ENCODE measurements around the gene SPINT3.

SPINT3 gene

GRCh38 chr20:45510242-45510862, 5.1 kb downstream of the SPINT3 start:
- Mint-ChIP-seq H3K4me1 (ENCODE audit: low read depth) (peaks cover 3% of the 10 kb centered on the region), H3K36me3 (no peaks in the 10 kb centered on the region), H3K27ac (no peak overlapping the region), H3K4me3 (no peak overlapping the region), H3K27me3 (peaks cover 20% of the 10 kb centered on the region), H3K9me3 (ENCODE audit: low read depth) (no peaks in the 10 kb centered on the region)

- no peak overlapping the region for H3K4me3 Mint-ChIP-seq
- H3K27ac Mint-ChIP-seq = no peak overlapping the region
- H3K27me3 Mint-ChIP-seq = peaks cover 20% of the 10 kb centered on the region
- no peaks in the 10 kb centered on the region for H3K36me3 Mint-ChIP-seq
- no peaks in the 10 kb centered on the region for H3K9me3 Mint-ChIP-seq (ENCODE audit: low read depth)
- H3K4me1 Mint-ChIP-seq (ENCODE audit: low read depth) = peaks cover 3% of the 10 kb centered on the region
Observed at GRCh38 chr20:45509091-45509490, 6.3 kb downstream of the SPINT3 start.

- H3K27me3 Mint-ChIP-seq = peaks cover 20% of the 10 kb centered on the region
- no peak overlapping the region for H3K4me3 Mint-ChIP-seq
- H3K4me1 Mint-ChIP-seq (ENCODE audit: low read depth) = peaks cover 3% of the 10 kb centered on the region
- no peak overlapping the region for H3K27ac Mint-ChIP-seq
- H3K36me3 Mint-ChIP-seq = no peaks in the 10 kb centered on the region
- H3K9me3 Mint-ChIP-seq (ENCODE audit: low read depth) = no peaks in the 10 kb centered on the region
Observed at GRCh38 chr20:45508068-45508886, 7.1 kb downstream of the SPINT3 start.

- Mint-ChIP-seq H3K4me1 (ENCODE audit: low read depth) (peaks cover 3% of the 10 kb centered on the region), H3K4me3 (no peak overlapping the region), H3K9me3 (ENCODE audit: low read depth) (no peaks in the 10 kb centered on the region), H3K36me3 (no peaks in the 10 kb centered on the region), H3K27ac (no peak overlapping the region), H3K27me3 (peaks cover 22% of the 10 kb centered on the region)
Observed at GRCh38 chr20:45507011-45507820, 8.2 kb downstream of the SPINT3 start.

- peaks cover 3% of the 10 kb centered on the region for H3K4me1 Mint-ChIP-seq (ENCODE audit: low read depth)
- H3K27me3 Mint-ChIP-seq = peaks cover 25% of the 10 kb centered on the region
- H3K9me3 Mint-ChIP-seq (ENCODE audit: low read depth) = no peaks in the 10 kb centered on the region
- no peak overlapping the region for H3K4me3 Mint-ChIP-seq
- H3K36me3 Mint-ChIP-seq = no peaks in the 10 kb centered on the region
- no peak overlapping the region for H3K27ac Mint-ChIP-seq
Observed at GRCh38 chr20:45506398-45506797, 9.0 kb downstream of the SPINT3 start.

GRCh38 chr20:45503403-45503802, 12.0 kb downstream of the SPINT3 start:
- Mint-ChIP-seq H3K27me3 (peaks cover 25% of the 10 kb centered on the region), H3K4me1 (ENCODE audit: low read depth) (peaks cover 3% of the 10 kb centered on the region), H3K36me3 (no peaks in the 10 kb centered on the region), H3K4me3 (no peak overlapping the region), H3K9me3 (ENCODE audit: low read depth) (no peaks in the 10 kb centered on the region), H3K27ac (no peak overlapping the region)

GRCh38 chr20:45502561-45502960, 12.9 kb downstream of the SPINT3 start:
- H3K4me3 Mint-ChIP-seq = no peak overlapping the region
- no peaks in the 10 kb centered on the region for H3K36me3 Mint-ChIP-seq
- no peak overlapping the region for H3K27ac Mint-ChIP-seq
- no peaks in the 10 kb centered on the region for H3K9me3 Mint-ChIP-seq (ENCODE audit: low read depth)
- H3K4me1 Mint-ChIP-seq (ENCODE audit: low read depth) = peaks cover 3% of the 10 kb centered on the region
- H3K27me3 Mint-ChIP-seq = peaks cover 24% of the 10 kb centered on the region

GRCh38 chr20:45501600-45501999, 13.8 kb downstream of the SPINT3 start:
- Mint-ChIP-seq H3K27me3 (peaks cover 20% of the 10 kb centered on the region), H3K4me3 (no peak overlapping the region), H3K4me1 (ENCODE audit: low read depth) (no peaks in the 10 kb centered on the region), H3K27ac (no peak overlapping the region), H3K36me3 (no peaks in the 10 kb centered on the region), H3K9me3 (ENCODE audit: low read depth) (no peaks in the 10 kb centered on the region)

GRCh38 chr20:45500022-45500421, 15.4 kb downstream of the SPINT3 start:
- Mint-ChIP-seq H3K27ac (no peak overlapping the region), H3K4me3 (no peak overlapping the region), H3K36me3 (no peaks in the 10 kb centered on the region), H3K4me1 (ENCODE audit: low read depth) (no peaks in the 10 kb centered on the region), H3K9me3 (ENCODE audit: low read depth) (no peaks in the 10 kb centered on the region), H3K27me3 (peaks cover 15% of the 10 kb centered on the region)

- no peaks in the 10 kb centered on the region for H3K9me3 Mint-ChIP-seq (ENCODE audit: low read depth)
- H3K4me3 Mint-ChIP-seq = no peak overlapping the region
- H3K4me1 Mint-ChIP-seq (ENCODE audit: low read depth) = no peaks in the 10 kb centered on the region
- H3K27ac Mint-ChIP-seq = no peak overlapping the region
- H3K27me3 Mint-ChIP-seq = peaks cover 15% of the 10 kb centered on the region
- no peaks in the 10 kb centered on the region for H3K36me3 Mint-ChIP-seq
Observed at GRCh38 chr20:45497971-45498494, 17.4 kb downstream of the SPINT3 start.

GRCh38 chr20:45496166-45496565, 19.3 kb downstream of the SPINT3 start:
- no peaks in the 10 kb centered on the region for H3K36me3 Mint-ChIP-seq
- H3K27me3 Mint-ChIP-seq = peaks cover 10% of the 10 kb centered on the region
- H3K27ac Mint-ChIP-seq = no peak overlapping the region
- no peak overlapping the region for H3K4me3 Mint-ChIP-seq
- H3K9me3 Mint-ChIP-seq (ENCODE audit: low read depth) = no peaks in the 10 kb centered on the region
- H3K4me1 Mint-ChIP-seq (ENCODE audit: low read depth) = no peaks in the 10 kb centered on the region

- Mint-ChIP-seq H3K4me1 (ENCODE audit: low read depth) (no peaks in the 10 kb centered on the region), H3K27ac (no peak overlapping the region), H3K4me3 (no peak overlapping the region), H3K9me3 (ENCODE audit: low read depth) (no peaks in the 10 kb centered on the region), H3K36me3 (no peaks in the 10 kb centered on the region), H3K27me3 (peaks cover 11% of the 10 kb centered on the region)
Observed at GRCh38 chr20:45495501-45495941, 19.9 kb downstream of the SPINT3 start.

- no peak overlapping the region for H3K4me3 Mint-ChIP-seq
- H3K36me3 Mint-ChIP-seq = no peaks in the 10 kb centered on the region
- H3K9me3 Mint-ChIP-seq (ENCODE audit: low read depth) = no peaks in the 10 kb centered on the region
- H3K4me1 Mint-ChIP-seq (ENCODE audit: low read depth) = no peaks in the 10 kb centered on the region
- peaks cover 10% of the 10 kb centered on the region for H3K27me3 Mint-ChIP-seq
- no peak overlapping the region for H3K27ac Mint-ChIP-seq
Observed at GRCh38 chr20:45489083-45489531, 26.3 kb downstream of the SPINT3 start.

GRCh38 chr20:45487231-45487635, 28.2 kb downstream of the SPINT3 start:
- Mint-ChIP-seq H3K4me3 (no peak overlapping the region), H3K27ac (no peak overlapping the region), H3K4me1 (ENCODE audit: low read depth) (no peaks in the 10 kb centered on the region), H3K9me3 (ENCODE audit: low read depth) (no peaks in the 10 kb centered on the region), H3K27me3 (peaks cover 10% of the 10 kb centered on the region), H3K36me3 (no peaks in the 10 kb centered on the region)

- Mint-ChIP-seq H3K4me3 (no peak overlapping the region), H3K27ac (no peak overlapping the region), H3K9me3 (ENCODE audit: low read depth) (no peaks in the 10 kb centered on the region), H3K27me3 (peaks cover 11% of the 10 kb centered on the region), H3K36me3 (no peaks in the 10 kb centered on the region), H3K4me1 (ENCODE audit: low read depth) (no peaks in the 10 kb centered on the region)
Observed at GRCh38 chr20:45485388-45485787, 30.0 kb downstream of the SPINT3 start.
